Effector CD4-positive, alpha-beta T cell (primary cell): Measurements from ENCODE around the gene RBMS3.

Experiments
- DNase-seq: peaks from one replicate; pipeline ENCODE4 v3.0.0-alpha.2; 2020

RBMS3 gene

GRCh38 chr3:29695643-29696198, 414.9 kb downstream of the RBMS3 start:
- DNase-seq = no peak

- DNase-seq = no peak
Observed at GRCh38 chr3:29696311-29696710, 415.4 kb downstream of the RBMS3 start.

- DNase-seq = no peak
Observed at GRCh38 chr3:29697989-29698388, 417.1 kb downstream of the RBMS3 start.

GRCh38 chr3:29700256-29700655, 419.4 kb downstream of the RBMS3 start:
- no peak for DNase-seq

- DNase-seq = no peak
Observed at GRCh38 chr3:29701326-29701983, 420.6 kb downstream of the RBMS3 start.

- no peak for DNase-seq
Observed at GRCh38 chr3:29705906-29706844, 425.3 kb downstream of the RBMS3 start.

- DNase-seq = no peak
Observed at GRCh38 chr3:29708884-29709283, 428.0 kb downstream of the RBMS3 start.

- DNase-seq = no peak
Observed at GRCh38 chr3:29711255-29711771, 430.4 kb downstream of the RBMS3 start.

GRCh38 chr3:29716213-29716612, 435.3 kb downstream of the RBMS3 start:
- DNase-seq = no peak

- DNase-seq = no peak
Observed at GRCh38 chr3:29718661-29719065, 437.8 kb downstream of the RBMS3 start.

GRCh38 chr3:29720665-29721064, 439.8 kb downstream of the RBMS3 start:
- no peak for DNase-seq

- DNase-seq = no peak
Observed at GRCh38 chr3:29721789-29722188, 440.9 kb downstream of the RBMS3 start.

GRCh38 chr3:29731050-29731449, 450.2 kb downstream of the RBMS3 start:
- DNase-seq = no peak

GRCh38 chr3:29741231-29741630, 460.4 kb downstream of the RBMS3 start:
- DNase-seq = no peak

GRCh38 chr3:29745232-29745870, 464.5 kb downstream of the RBMS3 start:
- no peak for DNase-seq

- DNase-seq = no peak
Observed at GRCh38 chr3:29746163-29746760, 465.4 kb downstream of the RBMS3 start.

- no peak for DNase-seq
Observed at GRCh38 chr3:29747991-29748390, 467.1 kb downstream of the RBMS3 start.

GRCh38 chr3:29751647-29752314, 470.9 kb downstream of the RBMS3 start:
- no peak for DNase-seq

- no peak for DNase-seq
Observed at GRCh38 chr3:29754346-29754745, 473.5 kb downstream of the RBMS3 start.

GRCh38 chr3:29755416-29755815, 474.5 kb downstream of the RBMS3 start:
- DNase-seq = no peak

GRCh38 chr3:29757054-29757777, 476.3 kb downstream of the RBMS3 start:
- DNase-seq = no peak

- DNase-seq = no peak
Observed at GRCh38 chr3:29758108-29758433, 477.2 kb downstream of the RBMS3 start.
